HepG2 (cell line): ENCODE results near the gene ATF6. TPM values are rescaled to one million over a fixed set of nuclear protein-coding genes. Genes with fewer than 3 reads are reported as not detected.

Experiments
- EED ChIP-seq: sonication (generic); formaldehyde crosslinking; IDR thresholded peaks from 2 replicates; pipeline ENCODE4 v1.5.0; 2020; ENCODE audit warnings: mild to moderate bottlenecking, missing genetic modification reagents
- FLYWCH1 ChIP-seq: sonication (generic); formaldehyde crosslinking; IDR thresholded peaks from 2 replicates; pipeline ENCODE4 v1.8.1; 2023; ENCODE audit warnings: mild to moderate bottlenecking, missing genetic modification reagents
- IRX3 ChIP-seq: sonication (generic); formaldehyde crosslinking; IDR thresholded peaks from 2 replicates; pipeline ENCODE4 v1.8.1; 2023; ENCODE audit warnings: mild to moderate bottlenecking, low read depth, missing genetic modification reagents, borderline replicate concordance
- PAX8 ChIP-seq: sonication (generic); formaldehyde crosslinking; IDR thresholded peaks from 2 replicates; pipeline ENCODE4 v1.8.0; 2022; ENCODE audit warnings: mild to moderate bottlenecking, missing genetic modification reagents, borderline replicate concordance
- PHB2 ChIP-seq: fragments of 450-650 bp; IDR thresholded peaks from 2 replicates; pipeline ENCODE4 v1.6.1; 2018; ENCODE audit not compliant: partially characterized antibody
- RCOR2 ChIP-seq: IDR thresholded peaks from 2 replicates; pipeline ENCODE4 v1.6.1; 2016; ENCODE audit warnings: missing biosample characterization, missing genetic modification reagents
- SNAPC4 ChIP-seq: sonication (generic); formaldehyde crosslinking; IDR thresholded peaks from 2 replicates; pipeline ENCODE4 v1.4.0; 2020; ENCODE audit warnings: mild to moderate bottlenecking, missing genetic modification reagents
- SRF ChIP-seq: IDR thresholded peaks from 2 replicates; pipeline ENCODE4 v1.6.1; 2011; ENCODE audit warnings: mild to moderate bottlenecking, low read depth, low read length, moderate library complexity
- STAT6 ChIP-seq: sonication (generic); formaldehyde crosslinking; IDR thresholded peaks from 2 replicates; pipeline ENCODE4 v1.4.0; 2020; ENCODE audit warnings: missing genetic modification reagents, mild to moderate bottlenecking, borderline replicate concordance
- ZBTB49 ChIP-seq: sonication (generic); formaldehyde crosslinking; IDR thresholded peaks from 2 replicates; pipeline ENCODE4 v1.4.0; 2020; ENCODE audit warnings: missing genetic modification reagents, borderline replicate concordance
- ZFP37 ChIP-seq: sonication (generic); formaldehyde crosslinking; IDR thresholded peaks from 2 replicates; pipeline ENCODE4 v1.4.0; 2020; ENCODE audit warnings: missing genetic modification reagents, borderline replicate concordance
- ZFX ChIP-seq: sonication (generic); formaldehyde crosslinking; IDR thresholded peaks from 2 replicates; pipeline ENCODE4 v1.4.0; 2020; ENCODE audit warnings: mild to moderate bottlenecking, low read depth, missing genetic modification reagents, moderate library complexity
- ZNF143 ChIP-seq: sonication (generic); formaldehyde crosslinking; IDR thresholded peaks from 2 replicates; pipeline ENCODE4 v1.4.0; 2020; ENCODE audit warnings: missing genetic modification reagents
- ZNF234 ChIP-seq: sonication (generic); formaldehyde crosslinking; conservative IDR thresholded peaks from 2 replicates; pipeline ENCODE4 v1.5.1; 2020; ENCODE audit warnings: mild to moderate bottlenecking, missing genetic modification reagents
- ZNF367 ChIP-seq: sonication (generic); formaldehyde crosslinking; IDR thresholded peaks from 2 replicates; pipeline ENCODE4 v1.4.0; 2020; ENCODE audit warnings: missing genetic modification reagents, borderline replicate concordance
- ZNF44 ChIP-seq: sonication (generic); formaldehyde crosslinking; IDR thresholded peaks from 2 replicates; pipeline ENCODE4 v1.5.1; 2020; ENCODE audit warnings: mild to moderate bottlenecking, missing genetic modification reagents
- ZNF639 ChIP-seq: conservative IDR thresholded peaks from 2 replicates; pipeline ENCODE4 v1.6.1; 2018; ENCODE audit warnings: missing genetic modification reagents
- polyA plus RNA-seq, 8 experiments: library from polyadenylated mRNA; depleted of rRNA in 3 of 8; stranded (reverse) in 7 of 8; unstranded in 1 of 8; fragments of >200 nt; fragmentation: Illumina TruSeq in 4 of 8; extraction: Trizol in 4 of 8; gene quantifications; 2 replicates each; pipeline versions ENCODE4 v1.2.1 to v1.2.3, GENCODE V29; 2011 to 2016; ENCODE audit warnings: low read depth in 4 of 8, missing spikeins in 1 of 8, mixed read lengths in 1 of 8; ENCODE audit not compliant: insufficient read depth in 1 of 8
- total RNA-seq, 5 experiments: library from RNA; depleted of rRNA; stranded (reverse); fragments of >200 nt; fragmentation: Illumina TruSeq; extraction: Trizol; gene quantifications; 2 replicates each; pipeline ENCODE4 v1.2.3, GENCODE V29; 2016; ENCODE audit warnings: low read depth in 1 of 5

Gene ATF6
- total and polyA plus RNA-seq, 2 of the 13 experiments (the other 11 are each of a cell fraction or from before 2014, with no cell fraction given): 13.2 to 14.5 TPM

- TF ChIP-seq ZNF639 (CRISPR knock-in tag) (no peak; the same call in 1 of the 2 replicates), ZNF234 (CRISPR knock-in tag) (no peak), SNAPC4 (0 out of 2 replicates have a peak, but pooled peaks have one; percentile 32), SRF (no peak), ZFP37 (CRISPR knock-in tag) (no peak), ZBTB49 (CRISPR knock-in tag) (no peak), RCOR2 (CRISPR knock-in tag) (0 out of 2 replicates have a peak, but pooled peaks have one; percentile 7), IRX3 (no peak), PHB2 (no peak), ZNF143 (no peak; the same call in 1 of the 2 replicates), ZNF44 (no peak), FLYWCH1 (CRISPR knock-in tag) (no peak), EED (CRISPR knock-in tag) (peak; percentile 67), ZFX (peak; percentile 96), ZNF367 (no peak), PAX8 (CRISPR knock-in tag) (peak; percentile 83; the same call in 1 of the 2 replicates), STAT6 (CRISPR knock-in tag) (no peak; the same call in 1 of the 2 replicates)
Observed at GRCh38 chr1:161749509-161750407, 16.4 kb upstream of the ATF6 start, which contains the start of gene DUSP12 (continued).
